Muscle of arm (tissue), 12 donors: ENCODE data around the gene GLMN. TPM values are rescaled to one million over a fixed set of nuclear protein-coding genes. Genes with fewer than 3 reads are reported as not detected.
"Not testable (repeated sequence)": the region's sequence is repeated elsewhere in the genome, so short reads cannot be mapped to it uniquely, and the experiment has no call there.

ENCODE experiments used
- DNase-seq: peaks from one replicate; pipeline ENCODE4 v3.0.0-alpha.2; 2013
- polyA plus RNA-seq, 12 donors: library from polyadenylated mRNA; unstranded; fragments of 120-200 nt; gene quantifications; one replicate each; pipeline ENCODE4 v1.2.1, GENCODE V29; 2013; ENCODE audit not compliant: insufficient read length in 12 of 12

GLMN gene
- polyA plus RNA-seq, 12 donors: 9.5 to 36.7 (median 17.1) TPM; not detected in 1

- no peak for DNase-seq
Measured at GRCh38 chr1:92306020-92306419, 7.2 kb upstream of the GLMN start.

GRCh38 chr1:92301021-92301420 lies 2.2 kb upstream of the GLMN start:
- no peak for DNase-seq

- peak; percentile 5 for DNase-seq
Measured at GRCh38 chr1:92299477-92300150, 827 bp upstream of the GLMN start.

- no peak for DNase-seq
Measured at GRCh38 chr1:92298213-92298572, 594 bp downstream of the GLMN start.

- DNase-seq: peak; percentile 49
Measured at GRCh38 chr1:92291372-92291999, 7.3 kb downstream of the GLMN start.

- not testable (repeated sequence) for DNase-seq
Measured at GRCh38 chr1:92281411-92281810, 17.4 kb downstream of the GLMN start.

- not testable (repeated sequence) for DNase-seq
Measured at GRCh38 chr1:92279781-92280180, 19.0 kb downstream of the GLMN start.

- no peak for DNase-seq
Measured at GRCh38 chr1:92277105-92277723, 21.6 kb downstream of the GLMN start.

- no peak for DNase-seq
Measured at GRCh38 chr1:92276082-92276481, 22.7 kb downstream of the GLMN start.

- DNase-seq: no peak
Measured at GRCh38 chr1:92274939-92275338, 23.8 kb downstream of the GLMN start.

- DNase-seq: no peak
Measured at GRCh38 chr1:92273039-92273438, 25.7 kb downstream of the GLMN start.

GRCh38 chr1:92262516-92262915 lies 36.3 kb downstream of the GLMN start:
- DNase-seq: no peak

- no peak for DNase-seq
Measured at GRCh38 chr1:92259350-92259749, 39.4 kb downstream of the GLMN start.

- not testable (repeated sequence) for DNase-seq
Measured at GRCh38 chr1:92254714-92255113, 44.1 kb downstream of the GLMN start.

GRCh38 chr1:92244376-92244775 lies 54.4 kb downstream of the GLMN start:
- no peak for DNase-seq

GRCh38 chr1:92240034-92240433 lies 58.8 kb downstream of the GLMN start:
- no peak for DNase-seq

- DNase-seq: no peak
Measured at GRCh38 chr1:92230736-92231135, 68.1 kb downstream of the GLMN start.

GRCh38 chr1:92228401-92228800 lies 70.4 kb downstream of the GLMN start:
- DNase-seq: no peak

- no peak for DNase-seq
Measured at GRCh38 chr1:92219028-92219427, 79.8 kb downstream of the GLMN start.

- DNase-seq: no peak
Measured at GRCh38 chr1:92218559-92218958, 80.2 kb downstream of the GLMN start.

GRCh38 chr1:92217721-92218120 lies 81.1 kb downstream of the GLMN start, which contains the start of gene C1orf146:
Gene C1orf146, plus strand, starts transcription at chr1:92217915. Its CDS starts 13,506 bp downstream, at chr1:92231421.
- no peak for DNase-seq

- no peak for DNase-seq
Measured at GRCh38 chr1:92211166-92211565, 87.6 kb downstream of the GLMN start.

GRCh38 chr1:92210701-92211100 lies 88.1 kb downstream of the GLMN start:
- no peak for DNase-seq
